ENCODE results near the gene METAP1D.
"Not testable (repeated sequence)": the region's sequence is repeated elsewhere in the genome, so short reads cannot be mapped to it uniquely, and the experiment has no call there.

The METAP1D gene

DNA sequence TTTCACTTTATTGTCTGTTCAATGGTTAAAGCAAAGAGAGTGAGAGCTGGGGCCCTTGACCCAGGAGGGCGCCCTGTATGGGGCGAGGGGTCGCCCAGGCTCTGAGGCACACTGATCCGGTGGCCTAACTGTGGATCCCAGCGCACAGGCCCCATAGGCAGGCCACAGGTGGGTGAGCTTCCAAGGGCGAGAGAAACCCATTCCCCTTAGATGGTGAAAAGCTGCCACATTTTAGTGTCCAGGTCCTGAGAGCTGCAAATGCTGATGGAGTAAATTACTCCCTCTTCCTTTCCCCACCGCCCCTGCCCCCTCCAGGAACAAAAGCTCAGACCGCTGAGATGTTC, 108.8 kb downstream of the METAP1D start:
- H3K27me3 Mint-ChIP-seq = peaks cover 30% of the 10 kb centered on the region
- ATAC-seq (ENCODE audit: low read depth) (no peak), DNase-seq (ENCODE audit: low spot score in 2 of 2) (no peak)
- H3K4me1 Mint-ChIP-seq = no peaks in the 10 kb centered on the region
- H3K27ac Mint-ChIP-seq = no peak overlapping the region
- H3K36me3 Mint-ChIP-seq = no peaks in the 10 kb centered on the region
- H3K4me3 Mint-ChIP-seq = no peak overlapping the region
- peaks cover 3% of the 10 kb centered on the region for H3K9me3 Mint-ChIP-seq

DNA sequence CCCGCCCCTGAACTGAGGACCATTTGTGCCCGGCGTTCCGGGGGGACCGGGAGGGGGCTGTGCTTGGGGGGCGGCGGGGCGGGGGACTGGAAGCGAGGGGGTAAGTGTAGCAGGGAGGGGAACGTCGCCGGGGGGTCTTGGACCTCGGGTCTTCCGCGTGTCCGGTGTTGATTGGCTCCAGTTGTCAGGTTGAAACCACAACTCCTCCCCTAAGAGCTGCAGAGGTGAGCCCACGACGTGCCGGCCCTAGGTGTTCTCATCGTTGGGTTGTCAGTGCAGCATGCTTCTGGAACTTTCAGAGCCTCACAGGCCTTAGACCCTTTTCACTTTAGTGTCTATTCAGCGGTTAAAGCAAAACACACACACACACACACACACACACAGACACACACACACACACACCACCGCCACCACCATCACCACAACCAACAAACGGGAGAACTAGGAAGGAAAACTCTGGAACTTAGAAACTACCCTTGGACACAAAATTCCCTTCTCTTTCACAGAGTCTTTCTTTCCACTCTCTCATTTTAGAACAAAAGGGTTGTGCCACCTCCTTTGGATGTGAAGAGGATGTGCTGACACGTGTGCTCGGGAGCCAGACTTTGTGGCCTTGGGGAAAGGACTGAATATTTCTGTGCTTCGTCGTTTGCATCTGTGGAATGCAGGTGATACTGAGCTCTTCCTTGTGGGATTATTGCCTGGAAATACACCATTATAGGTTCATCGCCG, 109.7 kb downstream of the METAP1D start:
- DNase-seq (ENCODE audit: low spot score in 2 of 2) (no peak), ATAC-seq (ENCODE audit: low read depth) (no peak)
- no peak overlapping the region for H3K27ac Mint-ChIP-seq
- H3K4me3 Mint-ChIP-seq = no peak overlapping the region
- H3K4me1 Mint-ChIP-seq = no peaks in the 10 kb centered on the region
- H3K9me3 Mint-ChIP-seq = peaks cover 3% of the 10 kb centered on the region
- H3K27me3 Mint-ChIP-seq = peaks cover 28% of the 10 kb centered on the region
- H3K36me3 Mint-ChIP-seq = no peaks in the 10 kb centered on the region

DNA sequence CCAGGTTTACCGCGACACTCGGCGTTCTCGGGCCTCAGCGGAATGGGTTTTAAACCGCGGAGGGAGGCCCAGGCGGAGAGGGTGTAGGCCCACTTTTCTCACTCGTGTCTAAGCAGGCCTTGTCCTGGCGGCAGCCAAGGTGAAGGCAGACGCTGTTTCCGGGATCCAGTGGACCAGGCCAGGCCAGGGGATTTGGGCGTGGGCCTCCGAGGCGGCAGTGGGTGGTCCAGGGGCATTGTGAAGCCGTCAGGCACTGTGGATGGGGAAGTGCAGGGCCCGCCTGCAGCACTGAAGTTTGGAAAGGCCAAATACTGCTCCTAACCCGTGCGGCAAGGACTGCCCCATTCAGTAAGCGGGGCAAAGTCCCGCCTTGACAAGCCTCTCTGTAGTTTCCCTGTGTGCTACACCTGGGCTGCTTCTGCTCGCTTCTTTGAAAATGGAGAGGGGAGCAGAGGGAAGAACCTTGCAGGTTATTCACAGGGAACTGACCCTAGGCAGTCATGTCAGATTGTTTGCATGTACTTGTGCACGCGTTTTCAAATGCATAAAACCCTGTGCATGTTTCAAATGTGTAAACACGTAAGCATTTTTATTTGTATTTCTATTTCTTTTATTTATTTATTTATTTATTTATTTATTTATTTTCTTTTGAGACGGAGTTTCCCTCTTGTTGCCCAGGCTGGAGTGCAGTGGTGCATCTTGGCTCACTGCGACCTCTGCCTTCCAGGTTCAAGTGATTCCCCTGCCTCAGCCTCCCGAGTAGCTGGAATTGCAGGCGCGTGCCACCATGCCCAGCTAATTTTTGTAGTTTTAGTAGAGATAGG, 110.4 kb downstream of the METAP1D start:
- peaks cover 1% of the 10 kb centered on the region for H3K9me3 Mint-ChIP-seq
- peaks cover 30% of the 10 kb centered on the region for H3K27me3 Mint-ChIP-seq
- H3K4me1 Mint-ChIP-seq = no peaks in the 10 kb centered on the region
- no peak for ATAC-seq (ENCODE audit: low read depth)
- no peak overlapping the region for H3K27ac Mint-ChIP-seq
- no peak for DNase-seq (ENCODE audit: low spot score in 2 of 2)
- H3K36me3 Mint-ChIP-seq = no peaks in the 10 kb centered on the region
- H3K4me3 Mint-ChIP-seq = no peak overlapping the region

DNA sequence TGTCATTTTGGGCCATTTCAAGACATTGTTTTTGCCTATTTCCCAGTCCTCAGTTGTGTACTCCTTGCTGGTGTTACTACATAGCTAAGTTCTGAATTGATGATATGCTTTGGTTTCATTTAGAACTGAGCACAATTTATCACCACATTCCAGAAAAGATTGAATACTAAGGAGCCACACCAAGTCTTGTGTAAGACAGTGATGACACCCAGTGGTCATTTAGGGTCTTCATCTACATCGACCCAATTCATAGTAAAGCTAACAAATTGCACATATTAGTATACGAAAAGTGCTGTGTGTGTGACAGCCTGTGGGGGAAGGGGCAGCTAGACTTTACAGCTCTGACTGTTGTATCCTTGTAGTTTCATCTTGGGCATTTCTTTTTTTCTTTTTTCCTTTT, 113.9 kb downstream of the METAP1D start:
- peaks cover 25% of the 10 kb centered on the region for H3K27me3 Mint-ChIP-seq
- no peaks in the 10 kb centered on the region for H3K9me3 Mint-ChIP-seq
- ATAC-seq (ENCODE audit: low read depth) = no peak
- H3K4me3 Mint-ChIP-seq = no peak overlapping the region
- no peak overlapping the region for H3K27ac Mint-ChIP-seq
- H3K4me1 Mint-ChIP-seq = no peaks in the 10 kb centered on the region
- DNase-seq (ENCODE audit: low spot score in 2 of 2) = no peak
- H3K36me3 Mint-ChIP-seq = no peaks in the 10 kb centered on the region

DNA sequence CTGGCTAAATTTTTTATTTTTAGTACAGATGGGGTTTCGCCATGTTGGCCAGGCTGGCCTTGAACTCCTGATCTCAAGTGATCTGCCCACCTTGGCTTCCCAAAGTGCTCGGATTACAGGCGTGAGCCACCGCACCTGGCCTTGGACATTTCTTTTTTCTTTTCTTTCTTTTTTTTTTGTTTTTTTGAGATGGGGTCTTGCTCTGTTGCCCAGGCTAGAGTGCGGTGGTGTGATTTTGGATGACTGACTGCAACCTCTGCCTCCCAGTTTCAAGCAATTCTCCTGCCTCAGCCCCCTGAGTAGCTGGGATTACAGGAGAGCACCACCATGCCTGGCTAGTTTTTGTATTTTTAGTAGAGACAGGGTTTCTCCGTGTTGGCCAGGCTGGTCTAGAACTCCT, 114.4 kb downstream of the METAP1D start:
- not testable (repeated sequence) for H3K4me3 Mint-ChIP-seq; H3K27ac Mint-ChIP-seq; H3K36me3 Mint-ChIP-seq; H3K4me1 Mint-ChIP-seq; ATAC-seq (ENCODE audit: low read depth); DNase-seq (ENCODE audit: low spot score in 2 of 2); H3K9me3 Mint-ChIP-seq
- H3K27me3 Mint-ChIP-seq = peaks cover 22% of the 10 kb centered on the region

DNA sequence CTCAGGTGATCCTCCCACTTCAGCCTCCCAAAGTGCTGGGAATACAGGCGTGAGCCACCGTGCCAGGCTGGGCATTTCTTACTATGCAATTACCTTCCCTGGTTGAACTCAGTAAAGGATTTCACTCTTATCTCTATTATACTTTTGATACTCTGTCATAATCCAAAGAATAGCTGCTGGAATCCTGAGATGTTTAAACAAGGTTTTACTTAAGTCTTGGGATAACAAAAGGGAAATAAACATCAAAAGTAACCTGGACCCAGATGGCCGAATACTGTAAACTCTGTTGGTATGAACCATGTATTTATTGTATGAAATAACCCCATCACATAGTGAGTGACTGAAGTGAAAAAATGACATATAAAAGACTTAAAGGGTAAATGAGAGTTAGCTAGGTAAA, 114.8 kb downstream of the METAP1D start:
- Mint-ChIP-seq H3K4me3 (no peak overlapping the region), H3K27ac (no peak overlapping the region), H3K36me3 (no peaks in the 10 kb centered on the region), H3K27me3 (peaks cover 20% of the 10 kb centered on the region), H3K4me1 (no peaks in the 10 kb centered on the region), H3K9me3 (no peaks in the 10 kb centered on the region)
- no peak for DNase-seq (ENCODE audit: low spot score in 2 of 2)
- no peak for ATAC-seq (ENCODE audit: low read depth)

DNA sequence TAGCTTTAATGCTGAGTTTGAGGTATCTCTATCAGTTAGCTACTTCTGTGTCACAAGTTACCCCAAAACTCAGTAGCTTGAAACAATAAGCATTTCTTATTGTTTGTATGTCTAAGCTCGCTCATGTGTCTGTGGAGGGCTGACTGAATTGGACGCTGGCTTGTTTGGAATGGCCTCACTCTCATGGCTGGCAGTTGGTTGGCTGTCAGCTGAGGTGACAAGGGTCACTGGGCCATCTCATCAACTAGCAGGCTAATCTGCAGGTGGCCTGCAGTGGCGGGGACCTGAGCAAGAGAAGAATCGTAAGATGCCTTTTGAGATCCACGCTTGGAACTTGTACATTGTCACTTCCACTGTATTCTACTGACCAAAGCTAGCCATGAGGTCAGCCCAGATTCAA, 116.4 kb downstream of the METAP1D start:
- Mint-ChIP-seq H3K4me1 (no peaks in the 10 kb centered on the region), H3K36me3 (no peaks in the 10 kb centered on the region)

DNA sequence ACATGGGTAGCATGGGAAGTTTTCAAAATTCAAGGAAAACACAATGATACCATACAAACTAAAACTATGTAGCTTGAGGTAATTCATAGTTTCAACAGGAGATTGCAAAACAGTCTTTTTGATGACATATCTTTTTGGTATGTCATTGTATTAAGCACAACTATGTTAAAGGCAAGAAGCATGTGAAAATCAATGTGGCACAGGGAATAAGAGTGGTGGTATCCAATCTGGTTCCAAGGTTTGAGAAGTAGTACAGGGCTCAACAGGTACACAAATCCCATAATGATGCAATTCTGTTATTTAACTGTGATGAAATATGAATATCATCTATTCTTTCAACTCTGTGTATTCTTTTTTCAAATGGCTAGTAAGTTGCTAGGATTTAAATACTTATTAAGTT, 119.3 kb downstream of the METAP1D start:
- Mint-ChIP-seq H3K4me3 (no peak overlapping the region), H3K27ac (no peak overlapping the region), H3K27me3 (peaks cover 13% of the 10 kb centered on the region), H3K4me1 (no peaks in the 10 kb centered on the region), H3K9me3 (no peaks in the 10 kb centered on the region), H3K36me3 (no peaks in the 10 kb centered on the region)
- no peak for ATAC-seq (ENCODE audit: low read depth)
- no peak for DNase-seq (ENCODE audit: low spot score in 2 of 2)

More for the DNA sequence above, 116.4 kb downstream of the METAP1D start:
- H3K4me3 Mint-ChIP-seq = no peak overlapping the region
- no peak for DNase-seq (ENCODE audit: low spot score in 2 of 2)
- no peak overlapping the region for H3K27ac Mint-ChIP-seq
- ATAC-seq (ENCODE audit: low read depth) = no peak
- H3K27me3 Mint-ChIP-seq = peaks cover 15% of the 10 kb centered on the region
- H3K9me3 Mint-ChIP-seq = no peaks in the 10 kb centered on the region

DNA sequence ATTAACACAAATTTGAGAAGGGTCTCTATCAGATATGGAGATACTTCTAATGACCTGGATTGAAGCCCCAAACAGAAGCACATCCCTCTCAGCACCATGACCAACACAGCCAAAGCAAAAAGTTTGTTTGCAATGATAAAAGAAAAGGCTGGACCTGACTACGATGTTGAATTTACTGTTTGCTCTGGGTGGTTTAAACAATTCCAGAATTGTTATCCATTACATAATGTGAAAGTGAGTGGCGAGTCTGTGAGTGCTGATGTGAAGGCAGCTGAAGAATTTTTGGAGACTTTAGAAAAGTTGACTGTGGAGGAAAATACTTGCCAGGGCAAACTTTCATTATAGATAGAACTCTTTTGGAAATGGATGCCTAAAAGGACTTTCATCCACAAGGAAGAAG, 120.4 kb downstream of the METAP1D start:
- Mint-ChIP-seq H3K27ac (no peak overlapping the region), H3K4me3 (no peak overlapping the region), H3K36me3 (no peaks in the 10 kb centered on the region), H3K9me3 (no peaks in the 10 kb centered on the region), H3K27me3 (peaks cover 9% of the 10 kb centered on the region), H3K4me1 (no peaks in the 10 kb centered on the region)
- DNase-seq (ENCODE audit: low spot score in 2 of 2) = no peak
- no peak for ATAC-seq (ENCODE audit: low read depth)

DNA sequence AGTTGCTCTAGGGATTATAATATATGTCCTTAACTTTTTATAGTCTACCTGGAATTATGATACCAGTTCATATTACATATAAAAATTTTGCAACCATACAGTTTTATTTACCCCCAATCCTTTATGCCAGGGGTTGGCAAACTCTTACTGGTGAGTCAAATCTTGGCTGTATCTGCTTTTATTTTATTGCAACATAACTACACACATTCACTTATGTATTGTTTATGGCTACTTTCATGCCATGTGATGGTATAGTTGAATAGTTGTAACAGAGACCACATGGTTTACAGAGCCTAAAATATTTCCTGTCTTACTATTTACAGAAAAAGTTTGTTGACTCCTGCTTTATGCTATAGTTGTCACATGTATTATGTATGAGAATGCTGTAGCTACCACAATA, 128.7 kb downstream of the METAP1D start:
- peaks cover 7% of the 10 kb centered on the region for H3K9me3 Mint-ChIP-seq
- DNase-seq (ENCODE audit: low spot score in 2 of 2) (no peak), ATAC-seq (ENCODE audit: low read depth) (no peak)
- peaks cover 3% of the 10 kb centered on the region for H3K27me3 Mint-ChIP-seq
- no peaks in the 10 kb centered on the region for H3K36me3 Mint-ChIP-seq
- H3K27ac Mint-ChIP-seq = no peak overlapping the region
- no peaks in the 10 kb centered on the region for H3K4me1 Mint-ChIP-seq
- no peak overlapping the region for H3K4me3 Mint-ChIP-seq

DNA sequence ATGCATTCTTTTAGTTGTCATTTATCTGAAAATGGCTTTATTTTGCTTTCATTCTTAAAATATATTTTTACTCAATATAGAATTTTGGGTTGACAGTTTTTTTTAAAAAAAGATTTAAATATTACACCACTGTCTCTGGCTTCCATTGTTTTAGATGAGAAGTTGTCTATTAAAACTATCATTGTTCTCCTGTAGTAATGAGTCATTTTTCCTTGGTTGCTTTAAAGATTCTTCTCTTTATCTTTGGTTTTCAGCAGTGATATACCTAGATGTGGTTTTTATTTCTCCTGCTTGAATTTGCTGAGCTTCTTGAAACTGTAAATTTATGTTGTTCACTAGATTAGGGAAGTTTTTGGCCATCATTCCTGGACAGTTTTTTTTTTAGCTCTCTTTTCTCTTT, 129.7 kb downstream of the METAP1D start:
- ATAC-seq (ENCODE audit: low read depth) = no peak
- H3K9me3 Mint-ChIP-seq = peaks cover 7% of the 10 kb centered on the region
- no peaks in the 10 kb centered on the region for H3K4me1 Mint-ChIP-seq

More for the DNA sequence above, 129.7 kb downstream of the METAP1D start:
- no peak overlapping the region for H3K27ac Mint-ChIP-seq
- DNase-seq (ENCODE audit: low spot score in 2 of 2) = no peak
- H3K36me3 Mint-ChIP-seq = no peaks in the 10 kb centered on the region
- no peak overlapping the region for H3K4me3 Mint-ChIP-seq
- H3K27me3 Mint-ChIP-seq = peaks cover 4% of the 10 kb centered on the region

All from memory B cell (primary cell).